Subcutaneous adipose tissue (tissue), 4 donors: Measurements from ENCODE around the gene ATF6. TPM values are rescaled to one million over a fixed set of nuclear protein-coding genes. Genes with fewer than 3 reads are reported as not detected.

Experiments used
- total RNA-seq, 4 donors: library from RNA; depleted of rRNA; stranded (reverse); fragments of >200 nt; gene quantifications; one replicate each; pipeline ENCODE4 v1.1.0, GENCODE V29; 2016
- TF ChIP-seq, protein P1 (sequence below): fragments of 450-650 bp; IDR thresholded peaks from one replicate; pipeline ENCODE4 v1.5.1; 2016; ENCODE audit warnings: low read depth, mild to moderate bottlenecking, control low read depth, antibody characterized with exemption, moderate library complexity

The ATF6 gene
- total RNA-seq, 4 donors from 2014 or later = 22.0 to 48.9 (median 30.4) TPM

- TF ChIP-seq, protein P1, sequence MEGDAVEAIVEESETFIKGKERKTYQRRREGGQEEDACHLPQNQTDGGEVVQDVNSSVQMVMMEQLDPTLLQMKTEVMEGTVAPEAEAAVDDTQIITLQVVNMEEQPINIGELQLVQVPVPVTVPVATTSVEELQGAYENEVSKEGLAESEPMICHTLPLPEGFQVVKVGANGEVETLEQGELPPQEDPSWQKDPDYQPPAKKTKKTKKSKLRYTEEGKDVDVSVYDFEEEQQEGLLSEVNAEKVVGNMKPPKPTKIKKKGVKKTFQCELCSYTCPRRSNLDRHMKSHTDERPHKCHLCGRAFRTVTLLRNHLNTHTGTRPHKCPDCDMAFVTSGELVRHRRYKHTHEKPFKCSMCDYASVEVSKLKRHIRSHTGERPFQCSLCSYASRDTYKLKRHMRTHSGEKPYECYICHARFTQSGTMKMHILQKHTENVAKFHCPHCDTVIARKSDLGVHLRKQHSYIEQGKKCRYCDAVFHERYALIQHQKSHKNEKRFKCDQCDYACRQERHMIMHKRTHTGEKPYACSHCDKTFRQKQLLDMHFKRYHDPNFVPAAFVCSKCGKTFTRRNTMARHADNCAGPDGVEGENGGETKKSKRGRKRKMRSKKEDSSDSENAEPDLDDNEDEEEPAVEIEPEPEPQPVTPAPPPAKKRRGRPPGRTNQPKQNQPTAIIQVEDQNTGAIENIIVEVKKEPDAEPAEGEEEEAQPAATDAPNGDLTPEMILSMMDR = no peak
Observed at GRCh38 chr1:161914595-161914994, 148.5 kb downstream of the ATF6 start.

DNA sequence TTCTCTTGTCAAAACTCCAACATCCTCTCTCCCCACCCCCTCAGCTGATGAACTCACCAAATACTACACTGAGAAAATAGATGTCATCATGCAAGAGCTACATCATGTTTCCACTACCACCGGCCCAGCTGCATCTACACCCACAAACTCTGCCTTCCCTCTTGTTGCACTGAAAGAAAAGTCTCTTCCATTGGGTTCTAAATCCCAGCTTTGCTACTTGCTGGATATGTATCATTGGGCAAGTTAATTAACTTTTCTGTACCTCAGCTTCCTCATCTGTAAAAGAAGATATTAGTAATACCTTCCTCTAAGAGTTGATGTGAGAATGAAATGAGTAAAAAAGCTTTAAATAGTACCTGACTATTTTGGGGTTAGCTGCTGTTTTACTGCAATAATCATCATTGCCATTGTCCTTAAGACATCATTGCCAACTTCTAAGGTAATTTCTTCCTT lies 149.0 kb downstream of the ATF6 start:
- TF ChIP-seq, protein P1 = no peak

DNA sequence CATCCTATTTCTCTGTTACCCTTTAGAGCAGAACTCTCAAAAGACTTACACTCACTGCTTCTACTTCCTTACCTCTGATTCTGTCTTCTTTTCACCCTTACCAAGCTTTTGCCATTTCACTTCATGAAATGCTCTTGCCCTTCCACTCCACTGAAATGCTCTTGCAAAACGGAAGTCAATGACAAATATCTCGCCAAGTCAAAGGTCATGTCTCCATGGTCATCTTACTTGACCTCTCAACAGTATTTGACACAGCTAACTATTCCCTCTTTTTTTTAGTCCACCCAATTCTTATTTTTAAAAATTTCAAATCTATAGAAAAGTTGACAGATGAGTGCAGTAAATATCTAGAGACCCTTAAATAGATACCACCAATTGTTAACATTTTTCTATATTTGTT lies 149.9 kb downstream of the ATF6 start:
- TF ChIP-seq, protein P1 = no peak

DNA sequence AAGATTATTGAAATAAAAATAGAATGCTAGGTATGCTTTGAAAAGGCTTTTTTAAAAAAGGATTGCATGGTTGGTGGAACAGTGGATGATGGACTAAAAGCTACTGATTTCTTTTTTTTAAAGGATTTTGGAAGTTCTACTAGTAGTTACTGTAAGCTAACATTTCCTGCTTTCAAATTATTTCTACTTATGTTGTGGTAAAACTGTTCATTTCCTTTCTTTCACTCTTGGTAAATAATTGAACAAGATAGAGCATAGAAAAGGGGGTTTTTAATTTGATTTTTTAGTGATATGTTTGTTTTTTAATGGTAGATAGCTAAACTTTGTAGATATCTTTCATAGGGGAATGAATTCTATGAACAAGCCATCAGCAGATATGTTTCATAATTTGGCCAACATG lies 153.1 kb downstream of the ATF6 start:
- TF ChIP-seq, protein P1 = no peak

GRCh38 chr1:161921491-161921890 lies 155.4 kb downstream of the ATF6 start:
- TF ChIP-seq, protein P1 = no peak

DNA sequence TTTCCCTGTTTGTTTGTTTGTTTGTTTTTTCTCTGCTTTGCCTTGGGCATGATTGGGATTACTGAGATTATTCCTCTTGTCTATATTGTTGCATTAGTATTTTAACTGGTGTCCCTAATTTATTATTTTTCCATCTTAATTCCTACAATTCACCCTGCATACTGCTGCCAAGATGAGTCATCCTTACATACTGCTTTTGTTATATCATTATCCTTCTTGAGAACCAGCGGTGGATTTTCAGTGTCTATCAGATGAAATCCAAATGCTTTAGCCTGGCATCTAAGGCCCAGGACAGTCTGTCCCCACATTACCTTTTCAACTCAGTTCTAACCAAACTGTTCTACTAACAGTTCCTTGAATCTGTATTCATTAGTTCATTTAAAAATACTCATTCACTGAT lies 155.9 kb downstream of the ATF6 start:
- TF ChIP-seq, protein P1 = no peak

DNA sequence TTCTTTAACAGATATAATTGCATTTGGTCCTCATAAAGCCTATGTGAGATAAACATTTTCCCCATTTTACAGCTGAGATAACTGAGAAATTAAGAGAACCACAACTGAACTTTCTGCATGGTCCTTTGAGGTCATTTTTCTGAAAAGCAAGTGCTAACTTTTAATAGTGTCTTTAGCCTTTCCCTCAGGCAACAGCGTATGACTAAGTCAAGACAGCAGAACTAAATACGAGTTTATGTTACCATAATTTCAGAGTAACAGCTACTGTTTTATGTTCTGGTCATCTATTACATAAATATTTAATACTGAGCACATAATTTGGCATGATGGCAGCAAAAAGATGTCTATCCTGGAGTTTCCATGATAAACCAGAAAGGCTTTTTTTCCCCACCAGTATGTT lies 161.9 kb downstream of the ATF6 start:
- TF ChIP-seq, protein P1 = no peak
